Measurements from ENCODE around the gene RASSF1. TPM values are rescaled to one million over a fixed set of nuclear protein-coding genes. Genes with fewer than 3 reads are reported as not detected.

RASSF1 gene
- total and polyA plus RNA-seq, 2 of the 8 experiments (the other 6 are each of a cell fraction or from before 2014, with no cell fraction given): 10.3 to 15.7 TPM

- Histone ChIP-seq H3K14ac (ENCODE audit: insufficient read length) (no peak overlapping the region), H3K56ac (replicated peaks; ENCODE audit: insufficient read length, low read depth, low read length) (peak overlapping the region; percentile 84), H2BK15ac (ENCODE audit: low read length) (peak overlapping the region; percentile 88; the same call in 1 of the 2 replicates), H3K9ac (replicated peaks in 1 of 4; ENCODE audit: extremely low read depth in 1 of 4, low read depth in 3 of 4, low read length in 3 of 4) (peak overlapping the region in 3 of 4 experiments; percentile 61 to 78 (median 66); a peak in 6 of 7 replicates), H2AFZ (ENCODE audit: low read length) (peak overlapping the region; percentile 29; the same call in 1 of the 2 replicates), H4K91ac (replicated peaks; ENCODE audit: insufficient read length, low read length) (peak overlapping the region; percentile 91), H2BK12ac (ENCODE audit: low read depth, low read length) (no peak overlapping the region; the same call in 1 of the 2 replicates), H4K5ac (ENCODE audit: insufficient read length, low read depth, low read length) (peak overlapping the region; percentile 64), H3K36me3 (ENCODE audit: control insufficient read depth in 2 of 4, insufficient read depth in 4 of 4, low read length in 3 of 4) (peaks cover 23 to 35% (median 30%) of the 10 kb centered on the region in 4 experiments), H3K4me1 (replicated peaks in 1 of 4; ENCODE audit: control insufficient read depth in 3 of 4, insufficient read depth in 4 of 4, low read length in 3 of 4) (peaks cover 0 to 37% (median 20%) of the 10 kb centered on the region in 4 experiments; a peak in 6 of 7 replicates), H3K79me1 (ENCODE audit: low read depth, low read length) (peaks cover 20% of the 10 kb centered on the region), H3K9me3 (ENCODE audit: insufficient read depth in 2 of 2, low read depth in 1 of 2, low read length in 1 of 2) (no peaks in the 10 kb centered on the region), H3K4ac (replicated peaks; ENCODE audit: insufficient read length, low read depth, low read length) (peak overlapping the region; percentile 33), H2BK5ac (ENCODE audit: low read depth, low read length) (peak overlapping the region; percentile 99), H2BK120ac (replicated peaks; ENCODE audit: low read depth, low read length) (no peak overlapping the region), H4K8ac (ENCODE audit: extremely low read depth, insufficient read depth, low read length) (peak overlapping the region; percentile 36; the same call in 1 of the 2 replicates), H3K4me3 (ENCODE audit: extremely low read depth in 1 of 4, insufficient read depth in 2 of 4, low read depth in 3 of 4, low read length in 4 of 4) (peak overlapping the region; percentile 89 to 96 (median 94)), H2AK5ac (ENCODE audit: low read depth, low read length) (no peak overlapping the region), H3K27me3 (replicated peaks in 1 of 4; ENCODE audit: control insufficient read depth in 3 of 4, extremely low read depth in 1 of 4, insufficient read depth in 3 of 4, low read length in 3 of 4) (no peaks in the 10 kb centered on the region), H3K27ac (ENCODE audit: low read depth, low read length) (peak overlapping the region; percentile 38; the same call in 1 of the 2 replicates), H3K79me2 (ENCODE audit: control insufficient read depth in 1 of 2, insufficient read depth in 2 of 2, low read length in 2 of 2) (peaks cover 0 to 29% of the 10 kb centered on the region in 2 experiments; a peak in 3 of 4 replicates), H3K23me2 (ENCODE audit: low read depth, low read length) (peaks cover 17% of the 10 kb centered on the region), H3K18ac (ENCODE audit: extremely low read depth, low read length) (peak overlapping the region; percentile 97), H3K23ac (ENCODE audit: insufficient read length) (no peak overlapping the region), H2BK20ac (ENCODE audit: low read length) (no peak overlapping the region), H4K20me1 (replicated peaks in 1 of 2; ENCODE audit: control insufficient read depth in 1 of 2, insufficient read depth in 2 of 2, low read length in 2 of 2) (peaks cover 13 to 28% of the 10 kb centered on the region in 2 experiments), H3K4me2 (ENCODE audit: insufficient read depth in 1 of 2, low read depth in 2 of 2, low read length in 2 of 2) (peak overlapping the region; percentile 97)
- FAIRE-seq: no peak
- ChIA-PET POLR2A (ENCODE audit: partially characterized antibody) (interaction anchor here (1.4 to 12.6 kb wide), 9 partner anchors 8 to 86 kb away, joined by 3 to 149 read pairs (median 16); partner anchors contain the start of genes GNAI2, HYAL1, HYAL3 and IFRD2), CTCF (ENCODE audit: partially characterized antibody) (interaction anchor here (1.0 to 7.5 kb wide), 14 partner anchors 10 to 130 kb away, joined by 3 to 75 read pairs (median 7); partner anchors contain the start of genes CYB561D2, GNAT1, HYAL1 and IFRD2)
- no peak for DNase-seq (ENCODE audit: low read depth in 1 of 2, low spot score in 2 of 2)
- WGBS, 2 experiments (ENCODE audit: extremely low coverage in 1 of 2, insufficient coverage in 1 of 2, insufficient read length in 1 of 2, insufficient replicate concordance in 2 of 2, low coverage in 1 of 2, low lambda C conversion rate in 2 of 2, missing lambda C conversion rate in 1 of 2): 1% methylated on average over 14 of the region's 14 CpGs; no CpG with 5 or more reads in 1 of the 2 experiments
- TF ChIP-seq BACH1 (IDR thresholded peaks at IDR 0.05; ENCODE audit: low read length) (no peak), SIRT6 (IDR thresholded peaks at IDR 0.05; ENCODE audit: low read length) (no peak), SAP30 (IDR thresholded peaks at IDR 0.05; ENCODE audit: insufficient read depth, insufficient replicate concordance, low read length) (peak; percentile 20), KDM4A (IDR thresholded peaks at IDR 0.05; ENCODE audit: low read depth, low read length, severe bottlenecking) (peak; percentile 73), POLR2A (IDR thresholded peaks at IDR 0.05; ENCODE audit: control extremely low read depth in 1 of 2, low read depth in 2 of 2, low read length in 2 of 2) (peak in 1 of 2 experiments; percentile 16; a peak in 1 of 3 replicates), POLR2AphosphoS5 (IDR thresholded peaks at IDR 0.05; ENCODE audit: low read depth, low read length) (peak; percentile 17; the same call in 1 of the 2 replicates)
These were observed 18.6 kb downstream of the RASSF1 start for GRCh38 chr3:50322115-50322385.

All from H1 (cell line).